HG03469 (cell line): Measurements from ENCODE around the gene NOVA2.

ENCODE experiments used
- ATAC-seq: cut with Tn5 transposase; IDR thresholded peaks from one replicate; pipeline ENCODE4 v1.9.1; 2021; ENCODE audit warnings: mild to moderate bottlenecking, moderate library complexity, moderate number of reproducible peaks; ENCODE audit not compliant: unreplicated experiment

The NOVA2 gene

DNA sequence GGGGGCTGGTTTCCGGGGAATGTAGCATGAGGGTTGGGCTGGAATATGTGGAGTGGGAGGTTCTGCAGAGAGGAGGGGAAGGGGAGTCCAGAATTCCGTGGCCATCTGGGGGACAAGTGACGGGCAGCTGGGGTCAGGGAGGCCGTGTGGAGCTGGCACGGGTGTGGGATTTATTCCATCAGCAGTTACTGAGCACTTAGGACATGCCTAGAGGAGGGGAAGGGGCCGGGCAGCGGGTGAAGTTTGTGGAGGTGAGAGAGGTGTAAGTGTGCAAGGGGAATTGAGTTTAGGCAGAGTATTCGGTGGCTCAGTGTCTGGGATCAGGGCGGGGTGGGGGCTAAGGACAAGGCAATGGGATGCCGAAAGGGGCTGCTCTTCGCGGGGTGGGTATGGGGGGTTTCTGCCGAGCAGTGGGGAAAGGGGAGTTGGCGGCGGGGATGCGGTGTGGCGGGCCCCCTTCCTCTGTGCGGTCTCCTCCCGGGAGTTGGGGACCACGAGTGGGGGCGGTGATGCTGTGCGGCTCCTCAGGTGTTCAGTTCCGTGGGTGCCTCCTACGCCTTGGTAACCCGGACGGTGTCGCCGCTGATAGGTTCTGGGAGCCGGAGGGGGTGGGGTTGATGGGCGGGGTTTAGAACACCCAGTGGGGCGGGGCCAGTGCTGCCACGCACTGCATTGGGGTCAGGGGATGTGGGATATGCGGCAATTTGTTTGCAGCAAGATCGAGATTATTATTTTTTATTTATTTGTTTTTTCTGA, 27.0 kb upstream of the NOVA2 start:
- no peak for ATAC-seq

DNA sequence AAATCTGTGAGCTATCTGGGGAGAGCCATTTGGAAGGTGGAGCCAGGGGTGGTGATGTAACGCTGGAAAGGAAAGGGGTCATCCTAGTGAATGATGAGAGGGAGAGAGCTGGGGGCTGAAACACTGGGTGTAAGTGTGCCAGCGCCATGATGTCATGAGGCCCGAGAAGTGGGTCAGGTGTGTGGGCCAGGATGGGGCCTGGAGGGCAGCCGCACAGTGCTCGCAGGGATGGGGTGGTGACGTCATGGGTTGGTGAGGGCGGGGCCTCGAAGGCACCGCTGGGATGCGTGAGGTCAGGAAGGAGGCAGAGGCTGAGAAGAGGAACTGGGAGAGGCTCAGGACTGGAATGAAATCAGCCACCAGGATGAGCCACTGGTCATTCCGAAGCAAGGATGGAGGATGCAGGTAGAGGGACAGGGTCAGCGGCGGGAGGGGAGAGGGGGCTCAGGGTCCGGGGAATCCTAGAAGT, 26.0 kb upstream of the NOVA2 start:
- ATAC-seq, result no peak

DNA sequence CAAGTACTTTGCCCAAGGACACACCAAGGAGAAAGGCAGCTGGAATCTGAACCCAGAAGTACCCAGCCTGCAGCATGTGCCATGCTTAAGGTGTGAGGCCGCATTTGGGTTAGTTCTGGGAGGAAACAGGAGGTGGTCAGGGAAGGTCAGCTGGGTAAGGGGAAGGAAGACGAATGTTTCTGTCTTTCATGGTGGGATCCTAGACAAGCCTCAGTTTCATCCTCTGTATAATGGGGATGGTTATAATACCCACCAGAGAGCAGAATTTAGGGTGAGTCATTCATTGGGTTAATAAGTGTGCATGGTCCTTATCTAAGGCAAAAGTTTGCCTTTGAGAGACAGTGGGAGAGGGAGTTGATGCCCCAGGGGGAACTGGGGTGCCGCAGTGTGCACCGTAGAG, 25.2 kb upstream of the NOVA2 start:
- ATAC-seq, result no peak

DNA sequence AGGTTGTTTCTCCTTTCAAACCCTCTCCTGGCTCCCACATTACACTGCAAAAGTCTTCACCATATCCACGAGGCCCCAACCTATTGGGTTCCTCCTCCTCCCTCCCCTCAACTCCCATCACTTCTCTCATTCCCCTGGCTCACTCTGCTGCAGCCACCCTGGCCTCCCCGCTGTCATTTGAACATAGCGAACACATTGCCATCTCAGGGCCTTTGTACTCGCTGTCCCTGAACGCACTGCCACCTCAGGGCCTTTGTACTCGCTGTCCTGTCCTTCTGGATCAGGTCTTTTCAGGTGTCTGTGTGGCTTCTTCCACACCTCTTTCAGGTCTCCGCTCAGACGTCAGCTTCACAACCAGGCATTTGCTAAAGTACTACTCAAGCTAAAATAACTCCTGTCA, 23.3 kb upstream of the NOVA2 start:
- ATAC-seq, result no peak

DNA sequence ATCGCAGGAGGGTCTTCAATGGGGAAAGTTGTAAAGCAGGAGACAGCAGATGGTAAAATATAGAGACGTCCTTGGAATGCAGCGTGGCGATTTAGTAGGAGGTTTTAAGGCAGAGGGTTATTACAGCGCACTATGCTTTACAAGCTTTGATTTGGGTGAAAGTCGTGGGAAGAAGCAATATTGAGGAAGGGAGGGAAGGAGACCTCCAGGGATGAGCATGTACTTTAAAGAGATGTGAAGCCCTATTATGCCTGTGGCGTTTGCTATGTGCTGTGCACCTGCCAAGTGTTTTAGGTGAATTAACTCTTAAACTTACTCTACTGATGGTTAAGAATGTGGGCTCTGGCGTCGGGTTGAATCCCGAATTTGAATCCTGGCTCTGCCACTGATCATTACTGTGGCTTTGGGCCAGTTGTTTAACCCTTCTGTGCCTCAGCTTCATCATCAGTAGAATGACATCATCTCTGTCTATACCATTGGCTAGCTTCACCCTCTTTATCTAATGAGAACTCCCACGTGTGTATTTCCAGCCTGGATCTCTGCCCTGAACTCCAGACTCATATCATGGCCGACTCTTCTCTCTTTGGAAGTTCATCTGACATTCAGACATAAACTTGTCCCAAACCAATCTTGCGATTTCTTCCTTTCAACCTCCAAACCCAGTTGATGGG, 22.2 kb upstream of the NOVA2 start:
- no peak for ATAC-seq

DNA sequence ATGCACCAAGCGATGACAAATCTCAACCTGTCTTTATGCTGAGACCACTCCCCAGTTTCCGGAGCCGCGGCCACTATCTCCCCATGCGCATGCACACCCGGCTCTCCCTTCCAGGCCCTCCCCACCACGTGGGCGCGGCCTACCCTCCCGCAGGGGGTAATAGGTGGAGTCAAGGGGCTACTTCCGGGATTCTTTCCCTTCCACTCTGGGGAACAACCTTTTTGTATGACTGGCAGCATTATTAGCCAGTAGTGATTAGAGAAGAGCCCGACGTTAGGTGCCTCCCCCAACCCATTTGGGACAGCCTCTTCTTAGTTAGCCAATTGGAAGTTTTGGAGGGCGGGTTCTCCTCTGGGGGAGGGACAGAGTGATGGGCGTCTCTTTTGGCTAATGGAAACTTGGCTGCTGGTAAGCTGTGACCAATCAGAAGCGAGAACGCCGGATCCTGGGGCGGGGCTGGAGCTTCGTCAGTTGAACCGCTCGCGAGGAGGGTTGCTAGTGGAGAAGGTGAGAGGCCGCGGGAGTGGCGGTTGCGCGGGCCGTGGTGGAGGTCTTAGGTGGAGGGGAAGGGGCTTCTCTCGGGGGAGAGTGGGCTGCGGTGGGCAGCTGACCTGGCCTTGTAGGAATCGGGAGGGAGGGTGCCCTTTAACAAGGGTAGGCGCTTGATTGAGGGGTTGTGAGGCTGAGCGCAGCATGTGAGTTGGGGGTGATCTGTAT, 21.5 kb upstream of the NOVA2 start, which contains the start of gene CCDC61:
CCDC61 (plus strand) TSS at position 470 of the 717 bp plus-strand sequence. CDS start 7,552 bp downstream, outside the sequence.
- peak; percentile 89 for ATAC-seq

DNA sequence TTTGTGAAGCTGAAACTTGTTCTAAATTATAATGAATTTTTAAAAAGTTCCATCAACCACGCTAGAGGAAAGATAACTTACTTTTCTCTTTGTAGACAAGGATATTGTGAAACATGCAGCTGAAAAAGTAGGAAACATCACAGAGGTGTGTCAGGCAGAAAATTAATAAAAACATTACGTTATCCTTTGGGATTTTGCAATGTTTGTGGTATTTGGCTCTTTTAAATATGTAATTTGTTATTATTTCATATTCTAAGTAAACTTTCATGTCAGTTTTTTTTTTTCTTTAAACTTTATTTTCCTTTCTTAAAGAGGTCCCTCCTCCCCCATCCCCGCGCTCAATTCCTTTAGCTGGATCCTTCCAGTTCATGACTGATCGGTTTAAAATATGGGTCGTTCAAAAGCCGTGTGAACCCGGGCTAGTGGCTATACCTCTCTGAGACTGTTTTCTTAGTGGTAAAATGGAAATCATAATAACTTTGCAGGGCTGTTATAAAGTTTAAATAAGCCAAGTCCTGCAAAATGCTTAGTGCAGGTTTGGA, 20.9 kb upstream of the NOVA2 start:
- ATAC-seq, result no peak

DNA sequence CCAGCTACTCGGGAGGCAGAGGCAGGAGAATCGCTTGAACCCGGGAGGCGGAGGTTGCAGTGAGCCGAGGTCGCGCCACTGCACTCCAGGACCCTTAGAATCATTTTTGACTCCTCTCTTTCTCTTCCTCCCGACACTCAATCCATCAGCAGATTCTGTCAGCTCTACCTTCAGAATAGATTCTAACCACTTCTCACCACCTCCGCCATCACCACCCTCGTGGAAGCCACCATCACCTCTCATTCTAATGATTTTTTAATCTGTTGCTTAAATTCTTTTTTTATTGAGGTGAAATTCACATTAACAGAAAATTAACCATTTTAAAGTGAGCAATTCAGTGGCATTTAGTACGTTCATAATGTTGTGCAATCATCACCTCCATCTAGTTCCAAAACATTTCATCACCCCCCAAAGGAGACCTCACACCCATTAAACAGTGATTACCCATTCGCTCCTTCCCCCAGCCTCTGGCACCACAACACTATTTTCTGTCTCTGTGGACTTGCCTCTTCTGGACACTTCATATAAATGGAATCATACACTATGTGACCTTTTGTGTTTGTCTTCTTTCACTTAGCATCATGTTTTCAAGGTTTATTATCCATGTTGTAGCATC, 16.6 kb upstream of the NOVA2 start:
- no peak for ATAC-seq

DNA sequence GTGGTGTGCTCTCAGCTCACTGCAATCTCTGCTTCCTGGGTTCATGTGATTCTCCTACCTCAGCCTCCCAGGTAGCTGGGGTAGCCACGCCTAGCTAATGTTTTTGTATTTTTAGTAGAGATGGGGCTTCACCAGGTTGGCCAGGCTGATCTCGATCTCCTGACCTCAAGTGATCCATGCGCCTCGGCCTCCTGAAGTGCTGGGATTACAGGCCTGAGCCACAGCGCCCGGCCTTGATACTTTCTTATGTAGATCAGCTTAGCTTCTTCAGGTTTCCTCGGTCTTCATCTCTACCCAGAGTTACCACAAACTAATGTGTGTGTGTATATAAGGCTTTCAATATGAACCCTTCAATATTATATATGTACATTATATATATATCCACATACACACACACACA, 11.7 kb upstream of the NOVA2 start:
- no peak for ATAC-seq

DNA sequence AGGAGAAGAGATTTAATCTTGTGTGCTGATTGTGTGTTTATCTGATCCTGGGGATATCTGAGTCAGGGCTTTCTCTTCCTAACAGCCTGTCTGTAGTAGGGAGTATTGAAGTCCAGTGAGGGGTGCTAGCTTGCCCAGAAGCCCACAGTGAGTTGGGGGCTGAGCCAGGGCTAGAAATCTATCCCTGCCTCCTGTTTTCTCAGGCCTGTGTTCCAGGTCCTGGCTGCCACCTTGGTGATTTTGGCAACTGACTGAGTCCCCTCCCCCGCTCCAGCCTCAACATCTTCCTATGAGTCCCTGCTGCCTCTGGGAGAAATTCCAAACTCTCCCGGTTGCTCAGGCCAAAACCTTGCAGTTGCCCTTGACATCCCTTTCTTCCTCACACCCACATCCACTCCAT, 7.7 kb upstream of the NOVA2 start:
- ATAC-seq, result no peak

DNA sequence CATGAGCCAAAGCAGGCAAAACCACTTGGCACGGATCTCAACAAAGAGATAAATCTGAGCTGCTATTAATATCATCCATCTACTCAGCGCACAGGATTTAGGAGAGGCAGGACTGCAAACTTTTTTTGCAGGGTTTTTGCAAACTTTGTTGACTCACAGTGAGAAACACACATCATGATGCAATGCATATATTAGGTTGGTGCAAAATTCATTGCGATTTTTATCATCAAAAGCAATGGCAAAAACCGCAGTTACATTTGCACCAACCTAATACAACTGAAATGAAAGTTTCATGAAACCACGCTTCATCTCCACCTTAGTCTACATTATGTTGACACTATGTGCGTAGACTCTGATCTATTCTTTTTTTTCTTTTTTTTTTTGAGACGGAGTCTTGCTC, 4.5 kb upstream of the NOVA2 start:
- ATAC-seq, result no peak

DNA sequence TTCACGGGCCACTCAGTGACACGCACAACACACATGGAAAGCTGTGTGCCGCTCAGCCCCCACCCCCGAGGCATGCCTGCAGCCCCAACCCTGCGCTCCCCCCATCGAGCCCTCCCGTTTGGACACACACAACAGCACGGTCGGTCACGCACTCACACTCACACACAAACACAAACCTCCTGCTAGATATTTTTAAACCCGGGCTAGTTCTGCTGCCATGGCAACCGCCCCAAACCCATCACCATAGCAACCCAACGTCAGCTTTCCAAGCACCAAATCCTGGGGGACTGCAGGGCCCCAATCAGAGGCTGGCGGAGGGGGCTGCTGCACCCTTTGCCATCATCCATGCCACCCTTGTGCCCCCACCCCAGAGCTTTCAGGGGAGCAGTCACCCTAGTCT, 2.5 kb upstream of the NOVA2 start:
- ATAC-seq, result no peak

DNA sequence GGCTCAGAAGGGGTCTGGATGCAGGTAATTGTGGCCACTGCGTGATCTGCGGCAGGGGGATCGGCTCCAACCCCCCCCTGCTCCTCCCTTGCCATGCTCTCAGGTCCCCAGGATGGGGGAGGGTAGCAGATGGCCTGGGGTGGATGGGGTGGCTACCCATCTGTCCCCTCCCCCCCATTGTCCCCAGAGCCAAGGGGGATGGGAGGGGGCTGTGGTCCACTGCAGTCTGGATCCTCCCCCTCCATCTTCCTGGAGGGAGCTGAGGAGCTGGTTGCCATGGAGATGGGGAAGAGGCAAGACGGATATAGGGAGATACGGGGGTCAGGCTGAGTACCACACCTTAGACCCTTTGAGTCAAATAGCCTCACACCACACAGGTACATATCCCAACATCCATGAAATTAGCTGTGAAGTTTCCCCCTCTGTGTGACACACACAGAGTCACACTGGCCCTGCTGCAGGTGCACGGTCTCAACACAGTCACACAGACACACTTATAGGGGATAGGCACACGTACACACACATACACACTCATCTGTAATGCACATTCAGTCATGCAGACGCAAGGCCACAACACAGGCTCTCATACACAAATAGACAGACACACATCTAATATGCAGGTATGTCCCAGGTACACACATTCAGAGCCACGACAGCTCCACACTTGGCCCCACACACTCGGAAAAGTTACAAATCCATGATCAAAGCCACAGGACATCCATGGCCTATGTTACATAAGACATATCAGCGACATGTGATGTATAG, 1.8 kb upstream of the NOVA2 start:
- no peak for ATAC-seq

DNA sequence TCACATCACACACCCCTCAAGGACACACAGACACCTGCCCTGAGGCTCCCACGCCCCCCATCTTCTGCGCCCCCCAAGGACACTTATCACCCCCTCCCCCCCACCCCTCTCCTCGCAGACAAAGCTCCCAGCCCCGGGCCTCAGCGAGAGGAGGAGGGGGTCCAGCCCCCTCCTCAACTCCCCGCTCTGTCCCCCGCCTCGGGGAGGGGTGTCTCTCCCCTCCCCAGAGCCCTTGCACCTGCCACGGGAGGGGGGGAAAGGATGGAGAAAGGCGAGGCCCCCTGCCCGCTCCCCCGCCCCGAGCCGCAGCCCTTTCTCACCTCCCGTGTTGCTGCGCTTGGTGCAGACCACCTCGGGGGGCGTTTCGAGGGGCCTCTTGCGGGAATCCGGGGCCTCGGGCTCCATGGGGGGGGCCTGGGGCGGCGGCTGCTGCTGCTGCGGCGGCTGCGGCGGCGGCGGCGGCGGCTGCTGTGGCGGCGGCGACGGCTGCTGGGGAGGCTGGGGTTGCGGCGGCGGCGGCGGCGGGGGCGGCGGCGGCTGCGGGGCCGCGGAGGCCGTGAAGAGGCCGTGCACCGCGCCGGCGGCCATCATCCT, 621 bp downstream of the NOVA2 start:
- ATAC-seq, result no peak

DNA sequence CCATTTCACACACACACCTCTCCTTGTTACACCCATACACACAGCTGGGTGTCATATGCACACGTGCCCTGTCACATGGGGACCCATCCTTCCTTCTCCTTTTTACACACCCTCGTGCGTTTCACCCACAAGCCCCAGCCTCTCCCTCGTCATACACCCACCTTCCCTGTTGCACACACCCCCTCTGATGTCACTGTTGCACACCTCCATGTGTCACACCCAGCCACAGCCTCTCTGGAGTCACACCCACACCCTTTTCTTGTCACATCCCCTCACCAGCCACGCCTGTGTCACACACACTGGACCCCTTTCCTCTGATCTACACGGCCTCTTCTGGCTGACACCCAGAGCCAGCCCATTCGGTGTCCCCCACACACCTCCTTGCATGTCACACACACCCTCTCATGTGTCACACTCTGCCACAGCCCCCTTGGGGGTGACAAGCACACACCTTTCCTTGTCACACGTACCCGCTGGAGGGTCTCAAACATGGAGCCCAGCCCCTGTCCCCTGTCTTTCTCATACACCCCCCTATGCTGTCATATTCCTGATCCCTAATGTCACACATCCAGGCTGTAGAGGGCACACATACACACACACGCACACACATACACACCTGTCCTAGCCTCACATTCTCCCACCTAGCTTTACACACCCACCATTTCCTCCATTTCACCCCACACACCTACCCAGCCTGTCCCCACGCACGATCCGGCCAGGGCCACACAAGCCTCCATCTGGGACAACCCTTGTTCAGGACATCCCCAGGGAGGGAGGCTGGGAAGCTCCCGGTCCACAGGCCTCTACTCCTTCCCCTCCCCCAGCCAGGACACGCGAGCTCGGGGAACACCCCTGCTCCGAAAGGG, 1.4 kb downstream of the NOVA2 start:
- no peak for ATAC-seq

DNA sequence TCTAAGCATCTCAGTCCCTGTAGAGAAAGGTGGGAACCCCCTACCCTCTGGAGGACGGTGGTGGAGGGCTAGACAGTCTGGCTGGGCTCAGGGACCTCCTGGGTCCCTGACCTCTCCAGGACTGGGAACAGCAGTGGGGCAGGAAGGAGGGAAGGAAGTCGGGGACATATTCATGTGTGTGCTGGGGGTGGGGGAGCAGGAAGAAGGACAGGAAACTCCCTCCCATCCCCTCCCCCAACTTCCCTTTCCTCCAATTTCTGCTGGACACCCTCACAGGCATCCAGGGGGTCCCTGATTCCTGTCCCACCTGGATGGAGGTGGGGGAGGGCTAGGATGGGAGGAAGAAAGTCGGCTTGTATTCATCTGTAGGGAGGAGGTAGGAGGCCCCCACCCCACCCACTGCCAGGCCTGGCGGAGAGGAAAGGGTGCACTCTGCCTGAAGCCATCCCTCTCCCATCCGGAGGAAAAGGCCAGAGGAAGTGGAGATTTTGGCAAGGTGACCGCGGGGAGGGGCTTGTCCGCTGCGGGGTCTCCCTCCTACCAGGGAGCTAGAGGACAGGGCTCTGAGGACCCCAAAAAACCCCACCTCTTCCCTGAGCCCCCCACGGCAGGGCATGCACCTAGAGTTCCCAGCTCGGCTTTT, 2.3 kb downstream of the NOVA2 start:
- ATAC-seq, result no peak

DNA sequence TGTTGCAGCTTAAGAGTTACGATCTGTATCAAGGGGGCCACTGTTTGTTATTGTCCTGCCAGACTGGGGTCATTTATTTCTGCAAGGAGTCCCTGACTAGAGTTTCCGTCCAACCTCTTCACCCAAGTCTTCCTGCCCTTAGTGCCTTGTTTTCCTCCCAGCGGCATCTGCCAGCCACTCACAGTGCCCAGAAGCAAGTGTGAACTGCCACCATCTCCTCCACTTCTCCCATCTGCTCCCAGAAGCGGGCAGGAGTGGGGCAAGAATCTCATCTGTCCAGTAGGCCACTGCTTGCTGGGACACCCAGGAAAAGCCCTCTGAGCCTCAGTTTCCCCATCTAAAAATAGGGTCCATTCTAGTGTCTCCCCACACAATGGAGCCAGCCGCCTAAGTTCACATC, 4.0 kb downstream of the NOVA2 start:
- no peak for ATAC-seq

DNA sequence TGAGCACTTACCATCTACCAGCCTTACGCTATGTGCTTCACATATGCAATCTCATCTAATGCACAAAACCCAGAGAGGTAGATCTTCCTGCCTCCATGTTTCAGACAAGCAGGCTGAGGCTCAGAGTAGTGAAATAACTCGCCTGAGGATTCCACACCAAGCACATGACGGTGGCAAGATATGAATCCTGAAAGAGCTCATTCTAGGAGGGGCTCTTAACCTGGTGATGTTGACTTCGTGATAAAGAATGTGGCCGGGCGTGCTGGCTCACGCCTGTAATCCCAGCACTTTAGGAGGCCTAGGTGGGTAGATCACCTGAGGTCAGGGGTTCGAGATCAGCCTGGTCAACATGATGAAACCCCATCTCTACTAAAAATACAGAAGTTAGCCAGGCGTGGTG, 5.0 kb downstream of the NOVA2 start:
- ATAC-seq, result no peak

DNA sequence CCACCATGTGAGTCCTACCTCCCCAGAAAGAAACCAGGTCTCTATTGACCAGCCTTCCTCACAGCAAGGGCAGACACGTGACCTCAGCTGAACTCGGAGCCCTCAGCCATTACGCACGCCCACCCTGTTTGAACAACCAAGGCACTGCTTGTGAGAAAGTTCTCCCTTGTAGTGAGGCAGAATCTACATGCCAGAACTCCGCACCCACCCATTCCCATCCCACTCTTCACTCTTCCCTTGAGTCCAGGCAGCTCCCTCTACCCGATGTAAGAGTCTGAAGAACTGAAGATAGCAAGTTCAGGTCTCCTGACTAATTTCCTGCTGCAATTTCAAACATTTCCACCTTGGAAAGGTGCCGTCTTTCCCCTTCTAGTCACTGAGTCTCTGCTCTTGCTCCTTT, 6.4 kb downstream of the NOVA2 start:
- ATAC-seq, result no peak
